Loucy (cell line): ENCODE results near the gene IL17RE.

Experiments
- H2AFZ ChIP-seq: fragments of 200-600 bp; sonication (generic); 2 replicates; pipeline ENCODE4 v1.6.0; 2016; ENCODE audit warnings: antibody characterized with exemption, mild to moderate bottlenecking, low read length, moderate library complexity
- H3F3A ChIP-seq: fragments of 200-600 bp; 2 replicates; pipeline ENCODE4 v1.6.0; 2016; ENCODE audit warnings: antibody characterized with exemption, low read depth, mild to moderate bottlenecking
- H3K27me3 ChIP-seq: fragments of 200-600 bp; sonication (generic); 2 replicates; pipeline ENCODE4 v1.6.1; 2014; ENCODE audit warnings: low read length, mild to moderate bottlenecking; ENCODE audit not compliant: insufficient read depth, poor library complexity, severe bottlenecking
- H3K36me3 ChIP-seq: fragments of 200-600 bp; sonication (generic); 2 replicates; pipeline ENCODE4 v1.6.1; 2016; ENCODE audit warnings: low read length; ENCODE audit not compliant: insufficient read depth
- H3K4me1 ChIP-seq: fragments of 200-600 bp; sonication (generic); 2 replicates; pipeline ENCODE4 v1.5.1; 2014; ENCODE audit warnings: low read length, mild to moderate bottlenecking; ENCODE audit not compliant: insufficient read depth, poor library complexity, severe bottlenecking
- H3K4me2 ChIP-seq: fragments of 200-600 bp; sonication (generic); 2 replicates; pipeline ENCODE4 v1.6.0; 2014; ENCODE audit warnings: antibody characterized with exemption, low read length, low read depth, mild to moderate bottlenecking; ENCODE audit not compliant: poor library complexity, severe bottlenecking
- H3K4me3 ChIP-seq: fragments of 200-600 bp; sonication (generic); 2 replicates; pipeline ENCODE4 v1.5.1; 2014; ENCODE audit warnings: low read length, mild to moderate bottlenecking, mixed read lengths; ENCODE audit not compliant: poor library complexity, severe bottlenecking
- H3K79me2 ChIP-seq: fragments of 200-600 bp; sonication (generic); 2 replicates; pipeline ENCODE4 v1.6.1; 2014; ENCODE audit warnings: low read length; ENCODE audit not compliant: insufficient read depth
- H3K9ac ChIP-seq: fragments of 200-600 bp; sonication (generic); 2 replicates; pipeline ENCODE4 v1.6.0; 2014; ENCODE audit warnings: mild to moderate bottlenecking, low read depth, low read length, moderate library complexity; ENCODE audit not compliant: poor library complexity, severe bottlenecking
- H3K9me2 ChIP-seq: fragments of 200-600 bp; sonication (generic); replicated peaks from 2 replicates; pipeline ENCODE4 v1.6.1; 2016; ENCODE audit warnings: low read depth, low read length, mixed read lengths
- H3K9me3 ChIP-seq: fragments of 200-600 bp; sonication (generic); 2 replicates; pipeline ENCODE4 v1.6.1; 2014; ENCODE audit warnings: mild to moderate bottlenecking, antibody characterized with exemption, low read length, low read depth; ENCODE audit not compliant: insufficient read depth
- H4K20me1 ChIP-seq: fragments of 200-600 bp; sonication (generic); 2 replicates; pipeline ENCODE4 v1.6.0; 2014; ENCODE audit warnings: antibody characterized with exemption, low read length, mild to moderate bottlenecking; ENCODE audit not compliant: insufficient read depth, poor library complexity, severe bottlenecking
- CTCF ChIP-seq: fragments of 200-600 bp; sonication (generic); conservative IDR thresholded peaks from 2 replicates; pipeline ENCODE4 v1.5.1; 2014; ENCODE audit warnings: mild to moderate bottlenecking, antibody characterized with exemption, low read length
- EZH2phosphoT487 ChIP-seq: fragments of 200-600 bp; IDR thresholded peaks from 2 replicates; pipeline ENCODE4 v1.6.1; 2018; ENCODE audit warnings: antibody characterized with exemption, mild to moderate bottlenecking, moderate library complexity, borderline replicate concordance

IL17RE gene

DNA sequence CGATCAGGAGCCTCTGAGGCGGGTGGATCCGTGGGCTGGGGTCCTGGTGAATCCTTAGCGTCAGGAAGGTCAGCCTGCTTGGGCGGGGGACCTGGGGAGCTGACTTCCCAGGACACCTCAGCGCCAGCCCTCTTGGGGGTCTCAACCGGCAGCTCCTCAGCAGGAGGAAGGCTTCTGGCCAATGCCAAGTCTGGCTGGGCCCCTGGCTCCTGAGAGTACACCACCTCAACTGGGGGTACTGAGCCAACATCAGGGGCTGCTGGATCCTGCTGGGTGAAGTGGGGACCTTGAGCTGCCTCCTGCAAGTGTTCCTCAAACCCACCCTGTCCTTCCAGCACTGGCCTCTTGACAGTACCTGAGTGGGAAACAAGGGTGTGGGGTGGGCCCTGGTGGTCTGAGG is 46.5 kb downstream of the IL17RE start:
- Histone ChIP-seq H3K9me3 (no peaks in the 10 kb centered on the region), H2AFZ (no peak overlapping the region), H3K4me2 (no peak overlapping the region), H3K36me3 (peaks cover under 1% of the 10 kb centered on the region; the same call in 1 of the 2 replicates), H3K27me3 (no peaks in the 10 kb centered on the region), H3K9ac (no peak overlapping the region), H3F3A (no peaks in the 10 kb centered on the region), H4K20me1 (no peaks in the 10 kb centered on the region), H3K4me1 (peaks cover 13% of the 10 kb centered on the region), H3K9me2 (no peaks in the 10 kb centered on the region), H3K79me2 (no peaks in the 10 kb centered on the region), H3K4me3 (no peak overlapping the region)
- TF ChIP-seq EZH2phosphoT487 (no peak), CTCF (no peak)

- H3K36me3 ChIP-seq: no peaks in the 10 kb centered on the region
- no peaks in the 10 kb centered on the region for H3K9me3 ChIP-seq
- peaks cover 13% of the 10 kb centered on the region for H3K4me1 ChIP-seq
- no peak overlapping the region for H3K4me3 ChIP-seq
- H3K4me2 ChIP-seq: no peak overlapping the region
- H3K9me2 ChIP-seq: no peaks in the 10 kb centered on the region
- no peak overlapping the region for H2AFZ ChIP-seq
- no peak for TF ChIP-seq CTCF
- H3K9ac ChIP-seq: no peak overlapping the region
- H4K20me1 ChIP-seq: no peaks in the 10 kb centered on the region
- H3K79me2 ChIP-seq: no peaks in the 10 kb centered on the region
- H3F3A ChIP-seq: no peaks in the 10 kb centered on the region
- no peaks in the 10 kb centered on the region for H3K27me3 ChIP-seq
Measured at GRCh38 chr3:9949626-9950025, 47.0 kb downstream of the IL17RE start.

DNA sequence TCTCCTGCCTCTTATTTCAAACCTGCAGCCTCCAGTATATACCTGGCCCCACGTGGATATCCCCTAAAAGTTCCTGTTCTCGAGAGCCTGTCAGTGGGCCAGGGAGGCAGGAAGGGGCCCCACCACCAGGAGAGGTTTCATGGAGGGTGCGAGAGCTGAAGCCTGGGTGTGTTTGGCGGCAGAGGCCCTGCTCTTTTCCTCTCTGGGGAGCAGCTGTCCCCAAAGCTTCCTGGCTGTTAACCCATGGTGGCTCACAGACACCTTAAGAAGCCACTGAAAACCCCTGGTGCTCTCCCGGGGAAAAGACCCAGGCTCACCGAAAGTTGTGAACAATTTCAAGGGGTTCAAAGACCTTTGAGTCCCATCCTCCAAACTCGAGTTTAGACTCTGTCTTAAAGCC is 48.5 kb downstream of the IL17RE start:
- Histone ChIP-seq H3K9me2 (no peaks in the 10 kb centered on the region), H3K27me3 (no peaks in the 10 kb centered on the region), H3K9me3 (no peaks in the 10 kb centered on the region), H4K20me1 (no peaks in the 10 kb centered on the region), H3K36me3 (no peaks in the 10 kb centered on the region), H3K4me2 (peak overlapping the region; percentile 73), H3K4me3 (peak overlapping the region; percentile 75), H3F3A (no peaks in the 10 kb centered on the region), H3K4me1 (peaks cover 13% of the 10 kb centered on the region), H2AFZ (no peak overlapping the region), H3K9ac (peak overlapping the region; percentile 51), H3K79me2 (no peaks in the 10 kb centered on the region)
- TF ChIP-seq CTCF (no peak), EZH2phosphoT487 (no peak)
